SK-N-SH treated with all-trans-retinoic acid at 6 μM for 48 hours (cell line): Measurements from ENCODE around the gene BCL10.

Experiments
- BACH2 ChIP-seq: fragments of 250-450 bp; sonication (Bioruptor Pico); IDR thresholded peaks from 2 replicates; pipeline ENCODE4 v1.9.0; 2021; ENCODE audit warnings: mild to moderate bottlenecking, borderline replicate concordance
- ESRRG ChIP-seq: fragments of 250-450 bp; sonication (Bioruptor Pico); IDR thresholded peaks from 2 replicates; pipeline ENCODE4 v1.6.1; 2021; ENCODE audit warnings: mild to moderate bottlenecking
- GLIS3 ChIP-seq: fragments of 250-450 bp; sonication (Bioruptor Pico); IDR thresholded peaks from 2 replicates; pipeline ENCODE4 v1.5.0; 2020; ENCODE audit warnings: mild to moderate bottlenecking, moderate library complexity
- PPARA ChIP-seq: fragments of 250-450 bp; sonication (Bioruptor Pico); IDR thresholded peaks from 2 replicates; pipeline ENCODE4 v1.5.0; 2020; ENCODE audit warnings: mild to moderate bottlenecking, borderline replicate concordance
- RARB ChIP-seq: fragments of 250-450 bp; sonication (Bioruptor Pico); IDR thresholded peaks from 2 replicates; pipeline ENCODE4 v1.8.0; 2021; ENCODE audit warnings: mild to moderate bottlenecking, moderate library complexity
- SNAI2 ChIP-seq: fragments of 250-450 bp; sonication (Bioruptor Pico); IDR thresholded peaks from 2 replicates; pipeline ENCODE4 v1.5.0; 2020; ENCODE audit warnings: mild to moderate bottlenecking, moderate library complexity
- ZFP30 ChIP-seq: fragments of 450-650 bp; formaldehyde crosslinking; IDR thresholded peaks from 2 replicates; pipeline ENCODE4 v1.5.0; 2022; ENCODE audit warnings: mild to moderate bottlenecking, moderate library complexity
- ZNF565 ChIP-seq: fragments of 450-650 bp; formaldehyde crosslinking; conservative IDR thresholded peaks from 2 replicates; pipeline ENCODE4 v1.5.0; 2020; ENCODE audit warnings: low read depth, mild to moderate bottlenecking, moderate library complexity
- TF ChIP-seq, protein P1 (sequence below): fragments of 250-450 bp; sonication (Bioruptor Pico); IDR thresholded peaks from 2 replicates; pipeline ENCODE4 v1.5.1; 2020; ENCODE audit warnings: low read depth, mild to moderate bottlenecking, moderate library complexity
- TF ChIP-seq, protein P2 (sequence below): fragments of 250-450 bp; sonication (Bioruptor Pico); IDR thresholded peaks from 2 replicates; pipeline ENCODE4 v1.8.0; 2020; ENCODE audit warnings: mild to moderate bottlenecking, moderate library complexity, borderline replicate concordance
- TF ChIP-seq, protein P3 (sequence below): fragments of 250-450 bp; sonication (Bioruptor Pico); IDR thresholded peaks from 2 replicates; pipeline ENCODE4 v1.8.0; 2021; ENCODE audit warnings: low read depth, mild to moderate bottlenecking, moderate library complexity, borderline replicate concordance
- TF ChIP-seq, protein P4 (sequence below): fragments of 250-450 bp; sonication (Bioruptor Pico); IDR thresholded peaks from 2 replicates; pipeline ENCODE4 v1.5.0; 2020; ENCODE audit warnings: mild to moderate bottlenecking, moderate library complexity

DNA sequence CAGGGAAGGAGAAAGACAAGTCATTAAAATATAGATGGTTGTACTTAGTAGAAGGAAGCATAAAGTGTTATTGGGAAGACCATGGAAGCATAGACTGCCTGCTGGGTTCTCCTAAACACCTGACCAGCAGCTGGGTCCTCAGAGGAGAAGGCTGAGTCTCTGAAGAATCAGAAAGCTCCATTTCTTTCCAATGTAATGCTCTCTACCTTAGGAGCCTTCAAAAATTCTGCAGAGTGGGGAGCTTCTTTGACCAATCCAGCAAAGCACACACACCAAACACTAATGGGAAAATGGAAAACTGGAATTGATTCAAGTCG, 21.1 kb upstream of the BCL10 start:
- no peak for TF ChIP-seq GLIS3
- TF ChIP-seq PPARA = no peak
- TF ChIP-seq, protein P1, sequence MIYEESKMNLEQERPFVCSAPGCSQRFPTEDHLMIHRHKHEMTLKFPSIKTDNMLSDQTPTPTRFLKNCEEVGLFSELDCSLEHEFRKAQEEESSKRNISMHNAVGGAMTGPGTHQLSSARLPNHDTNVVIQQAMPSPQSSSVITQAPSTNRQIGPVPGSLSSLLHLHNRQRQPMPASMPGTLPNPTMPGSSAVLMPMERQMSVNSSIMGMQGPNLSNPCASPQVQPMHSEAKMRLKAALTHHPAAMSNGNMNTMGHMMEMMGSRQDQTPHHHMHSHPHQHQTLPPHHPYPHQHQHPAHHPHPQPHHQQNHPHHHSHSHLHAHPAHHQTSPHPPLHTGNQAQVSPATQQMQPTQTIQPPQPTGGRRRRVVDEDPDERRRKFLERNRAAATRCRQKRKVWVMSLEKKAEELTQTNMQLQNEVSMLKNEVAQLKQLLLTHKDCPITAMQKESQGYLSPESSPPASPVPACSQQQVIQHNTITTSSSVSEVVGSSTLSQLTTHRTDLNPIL = no peak
- TF ChIP-seq, protein P2, sequence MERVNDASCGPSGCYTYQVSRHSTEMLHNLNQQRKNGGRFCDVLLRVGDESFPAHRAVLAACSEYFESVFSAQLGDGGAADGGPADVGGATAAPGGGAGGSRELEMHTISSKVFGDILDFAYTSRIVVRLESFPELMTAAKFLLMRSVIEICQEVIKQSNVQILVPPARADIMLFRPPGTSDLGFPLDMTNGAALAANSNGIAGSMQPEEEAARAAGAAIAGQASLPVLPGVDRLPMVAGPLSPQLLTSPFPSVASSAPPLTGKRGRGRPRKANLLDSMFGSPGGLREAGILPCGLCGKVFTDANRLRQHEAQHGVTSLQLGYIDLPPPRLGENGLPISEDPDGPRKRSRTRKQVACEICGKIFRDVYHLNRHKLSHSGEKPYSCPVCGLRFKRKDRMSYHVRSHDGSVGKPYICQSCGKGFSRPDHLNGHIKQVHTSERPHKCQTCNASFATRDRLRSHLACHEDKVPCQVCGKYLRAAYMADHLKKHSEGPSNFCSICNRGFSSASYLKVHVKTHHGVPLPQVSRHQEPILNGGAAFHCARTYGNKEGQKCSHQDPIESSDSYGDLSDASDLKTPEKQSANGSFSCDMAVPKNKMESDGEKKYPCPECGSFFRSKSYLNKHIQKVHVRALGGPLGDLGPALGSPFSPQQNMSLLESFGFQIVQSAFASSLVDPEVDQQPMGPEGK (CRISPR knock-in tag) = no peak
- TF ChIP-seq RARB (CRISPR knock-in tag) = no peak
- TF ChIP-seq, protein P3, sequence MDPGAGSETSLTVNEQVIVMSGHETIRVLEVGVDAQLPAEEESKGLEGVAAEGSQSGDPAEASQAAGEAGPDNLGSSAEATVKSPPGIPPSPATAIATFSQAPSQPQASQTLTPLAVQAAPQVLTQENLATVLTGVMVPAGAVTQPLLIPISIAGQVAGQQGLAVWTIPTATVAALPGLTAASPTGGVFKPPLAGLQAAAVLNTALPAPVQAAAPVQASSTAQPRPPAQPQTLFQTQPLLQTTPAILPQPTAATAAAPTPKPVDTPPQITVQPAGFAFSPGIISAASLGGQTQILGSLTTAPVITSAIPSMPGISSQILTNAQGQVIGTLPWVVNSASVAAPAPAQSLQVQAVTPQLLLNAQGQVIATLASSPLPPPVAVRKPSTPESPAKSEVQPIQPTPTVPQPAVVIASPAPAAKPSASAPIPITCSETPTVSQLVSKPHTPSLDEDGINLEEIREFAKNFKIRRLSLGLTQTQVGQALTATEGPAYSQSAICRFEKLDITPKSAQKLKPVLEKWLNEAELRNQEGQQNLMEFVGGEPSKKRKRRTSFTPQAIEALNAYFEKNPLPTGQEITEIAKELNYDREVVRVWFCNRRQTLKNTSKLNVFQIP = no peak
- no peak for TF ChIP-seq ZFP30 (CRISPR knock-in tag)
- no peak for TF ChIP-seq SNAI2
- no peak for TF ChIP-seq BACH2 (CRISPR knock-in tag)
- TF ChIP-seq, protein P4, sequence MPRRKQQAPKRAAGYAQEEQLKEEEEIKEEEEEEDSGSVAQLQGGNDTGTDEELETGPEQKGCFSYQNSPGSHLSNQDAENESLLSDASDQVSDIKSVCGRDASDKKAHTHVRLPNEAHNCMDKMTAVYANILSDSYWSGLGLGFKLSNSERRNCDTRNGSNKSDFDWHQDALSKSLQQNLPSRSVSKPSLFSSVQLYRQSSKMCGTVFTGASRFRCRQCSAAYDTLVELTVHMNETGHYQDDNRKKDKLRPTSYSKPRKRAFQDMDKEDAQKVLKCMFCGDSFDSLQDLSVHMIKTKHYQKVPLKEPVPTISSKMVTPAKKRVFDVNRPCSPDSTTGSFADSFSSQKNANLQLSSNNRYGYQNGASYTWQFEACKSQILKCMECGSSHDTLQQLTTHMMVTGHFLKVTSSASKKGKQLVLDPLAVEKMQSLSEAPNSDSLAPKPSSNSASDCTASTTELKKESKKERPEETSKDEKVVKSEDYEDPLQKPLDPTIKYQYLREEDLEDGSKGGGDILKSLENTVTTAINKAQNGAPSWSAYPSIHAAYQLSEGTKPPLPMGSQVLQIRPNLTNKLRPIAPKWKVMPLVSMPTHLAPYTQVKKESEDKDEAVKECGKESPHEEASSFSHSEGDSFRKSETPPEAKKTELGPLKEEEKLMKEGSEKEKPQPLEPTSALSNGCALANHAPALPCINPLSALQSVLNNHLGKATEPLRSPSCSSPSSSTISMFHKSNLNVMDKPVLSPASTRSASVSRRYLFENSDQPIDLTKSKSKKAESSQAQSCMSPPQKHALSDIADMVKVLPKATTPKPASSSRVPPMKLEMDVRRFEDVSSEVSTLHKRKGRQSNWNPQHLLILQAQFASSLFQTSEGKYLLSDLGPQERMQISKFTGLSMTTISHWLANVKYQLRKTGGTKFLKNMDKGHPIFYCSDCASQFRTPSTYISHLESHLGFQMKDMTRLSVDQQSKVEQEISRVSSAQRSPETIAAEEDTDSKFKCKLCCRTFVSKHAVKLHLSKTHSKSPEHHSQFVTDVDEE (CRISPR knock-in tag) = no peak
- no peak for TF ChIP-seq ZNF565
- TF ChIP-seq ESRRG (CRISPR knock-in tag) = no peak
